GM18498 (cell line): ENCODE data around the gene KLF16.

Experiments used
- ATAC-seq: cut with Tn5 transposase; IDR thresholded peaks from one replicate; pipeline ENCODE4 v1.9.1; 2021; ENCODE audit warnings: mild to moderate bottlenecking, moderate library complexity; ENCODE audit not compliant: unreplicated experiment

Gene KLF16

DNA sequence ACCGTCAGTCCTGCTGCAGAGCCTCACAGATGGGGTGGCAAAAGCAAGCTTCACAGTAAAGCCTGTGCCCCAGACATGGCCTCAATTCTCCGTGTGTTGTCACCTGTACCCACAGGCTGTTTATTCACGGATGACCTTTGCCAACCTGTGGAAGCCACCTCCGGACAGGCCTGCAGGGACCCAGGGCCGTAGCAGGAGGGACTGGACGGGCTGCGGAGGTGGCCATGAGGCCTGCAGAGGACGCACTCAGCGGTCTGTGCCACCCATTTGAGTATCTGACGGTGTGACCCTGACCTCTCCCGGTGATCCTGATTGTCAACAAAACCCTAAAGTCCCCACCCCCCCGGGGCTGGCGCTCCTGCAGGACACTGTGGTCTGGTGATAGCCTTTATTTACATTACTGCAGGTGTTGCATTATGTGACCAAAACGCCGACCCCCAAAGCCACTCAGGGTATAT, 7.8 kb upstream of the KLF16 start:
- ATAC-seq = no peak

DNA sequence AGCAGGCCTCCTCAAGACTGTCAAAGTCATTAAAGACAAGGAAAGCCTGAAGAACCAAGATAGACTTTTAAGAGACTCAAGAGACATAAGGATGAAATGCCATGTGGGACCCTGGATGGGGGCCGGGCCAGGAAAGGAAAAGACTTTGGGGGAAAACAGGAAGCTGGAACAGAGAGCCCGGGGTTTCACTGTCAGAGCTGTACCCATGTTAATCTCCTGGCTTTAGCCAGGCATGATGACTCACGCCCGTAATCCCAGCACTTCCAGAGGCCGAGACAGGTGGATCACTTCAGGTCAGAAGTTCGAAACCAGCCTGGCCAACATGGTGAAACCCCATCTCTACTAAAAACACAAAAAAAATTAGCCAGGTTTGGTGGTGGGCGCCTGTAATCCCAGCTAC, 5.6 kb upstream of the KLF16 start:
- ATAC-seq = no peak

DNA sequence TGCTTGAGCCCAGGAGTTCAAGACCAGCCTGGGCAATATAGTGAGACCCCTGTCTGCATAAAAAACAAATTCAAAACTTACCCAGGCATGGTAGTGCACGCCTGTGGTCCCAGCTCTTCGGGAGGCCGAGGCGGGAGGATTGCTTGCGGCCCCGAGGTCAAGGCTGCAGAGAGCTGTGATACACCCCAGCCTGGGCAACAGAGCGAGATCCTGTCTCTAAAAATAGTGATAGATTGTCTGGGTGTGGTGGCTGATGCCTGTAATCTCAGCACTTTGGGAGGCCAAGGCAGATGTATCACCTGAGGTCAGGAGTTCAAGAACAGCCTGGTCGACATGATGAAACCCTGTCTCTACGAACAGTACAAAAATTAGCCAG, 4.0 kb upstream of the KLF16 start:
- ATAC-seq = no peak

DNA sequence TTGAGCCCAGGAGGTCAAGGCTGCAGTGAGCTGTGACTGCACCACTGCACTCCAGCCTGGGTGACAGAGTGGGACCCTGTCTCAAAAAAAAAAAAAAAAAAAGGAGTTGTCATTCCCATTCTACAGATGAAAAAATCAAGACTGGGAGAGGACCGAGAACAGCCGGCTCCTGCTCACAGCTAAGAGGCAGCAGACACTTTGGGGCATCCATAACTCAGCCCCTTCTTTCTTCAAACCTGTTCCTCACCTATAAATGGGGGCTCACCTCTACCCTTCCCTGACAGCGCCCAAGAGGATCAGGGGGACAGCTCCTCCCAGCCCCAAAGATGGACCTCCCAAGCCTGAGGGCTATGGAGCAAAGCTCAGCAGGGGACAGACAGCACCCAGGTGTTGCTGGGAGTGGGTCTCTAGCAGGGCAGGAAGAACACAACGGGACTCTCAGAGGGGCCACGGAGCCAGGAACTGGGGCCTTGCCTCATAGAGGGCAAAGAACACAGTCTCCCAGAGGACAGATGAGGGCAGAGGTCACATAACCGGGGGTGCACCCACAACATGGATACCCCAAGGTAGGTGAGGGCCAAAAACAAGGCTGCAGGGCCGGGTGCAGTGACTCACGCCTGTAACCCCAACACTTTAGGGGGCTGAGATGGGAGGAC, 3.4 kb upstream of the KLF16 start:
- no peak for ATAC-seq

DNA sequence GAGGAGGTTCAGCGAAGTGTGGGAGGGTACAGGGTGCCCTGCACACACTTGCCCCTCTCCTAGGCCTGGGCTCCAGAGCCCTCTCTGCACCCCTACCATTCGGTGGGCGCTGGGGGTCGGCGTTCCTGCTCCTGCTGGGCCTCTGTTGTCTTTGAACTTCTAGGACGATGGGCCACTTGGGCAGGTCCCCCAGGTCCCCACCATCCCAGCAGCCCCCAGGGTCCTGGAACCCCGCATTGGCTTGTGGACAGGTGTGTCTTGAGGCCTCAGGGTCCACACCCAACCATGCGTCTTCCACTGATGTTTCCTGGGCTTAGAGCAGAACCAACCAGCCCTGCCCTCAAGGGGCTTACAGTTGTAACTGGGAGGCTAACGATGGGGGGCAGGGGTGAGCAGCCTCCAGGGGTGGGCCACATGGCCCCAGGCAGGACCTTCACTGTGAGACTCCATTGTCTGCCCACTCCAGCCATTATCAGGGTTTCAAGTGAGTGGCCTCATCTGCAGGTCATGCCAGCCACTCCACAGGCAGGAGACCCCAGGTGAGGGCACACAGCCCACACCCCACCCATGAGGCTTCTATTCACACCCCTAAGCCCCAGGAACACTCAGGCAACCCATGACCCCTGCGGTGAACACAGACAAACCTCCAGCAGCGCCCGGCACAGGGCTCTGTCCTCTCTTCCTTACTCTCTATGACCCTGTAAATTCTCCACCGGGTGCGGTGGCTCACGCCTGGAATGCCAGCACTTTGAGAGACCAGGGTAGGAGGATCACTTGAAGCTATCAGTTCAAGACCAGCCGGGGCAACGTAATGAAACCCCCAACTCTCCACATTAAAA, 2.0 kb upstream of the KLF16 start:
- ATAC-seq = no peak

DNA sequence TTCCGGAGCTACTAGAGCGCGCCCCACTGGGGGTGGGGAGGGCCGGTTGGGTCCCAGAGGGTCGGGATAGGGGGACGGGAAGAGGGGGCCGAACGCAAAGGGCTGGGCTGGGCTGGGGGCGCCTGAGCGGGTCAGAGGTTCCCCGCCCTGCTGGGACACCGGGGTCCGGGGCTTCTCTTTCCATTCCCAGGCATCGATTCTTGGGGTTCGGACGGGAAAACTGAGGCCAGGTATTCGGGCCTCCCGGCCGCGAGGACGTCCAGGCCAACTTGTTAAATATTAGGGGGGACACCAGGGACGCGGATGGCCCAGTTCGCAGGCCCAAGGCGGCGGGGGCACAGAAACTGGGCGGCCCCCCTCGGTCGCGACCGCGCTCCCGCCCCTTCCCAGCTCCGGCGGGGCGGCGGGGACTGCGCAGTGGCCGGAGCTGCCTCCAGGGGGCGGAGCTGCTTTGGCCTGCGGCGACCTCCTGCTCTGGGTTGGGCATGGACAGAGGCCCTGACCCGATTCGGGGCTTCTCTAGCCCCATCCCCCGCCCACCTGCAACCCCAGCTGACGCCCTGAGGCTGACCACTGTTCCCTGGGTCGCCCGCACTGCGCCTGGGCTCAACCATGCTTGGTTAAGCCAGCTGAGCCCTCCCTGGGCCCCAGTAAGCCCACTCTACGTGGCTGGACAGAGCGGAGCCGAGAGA, 1.2 kb upstream of the KLF16 start:
- peak; percentile 31 for ATAC-seq

DNA sequence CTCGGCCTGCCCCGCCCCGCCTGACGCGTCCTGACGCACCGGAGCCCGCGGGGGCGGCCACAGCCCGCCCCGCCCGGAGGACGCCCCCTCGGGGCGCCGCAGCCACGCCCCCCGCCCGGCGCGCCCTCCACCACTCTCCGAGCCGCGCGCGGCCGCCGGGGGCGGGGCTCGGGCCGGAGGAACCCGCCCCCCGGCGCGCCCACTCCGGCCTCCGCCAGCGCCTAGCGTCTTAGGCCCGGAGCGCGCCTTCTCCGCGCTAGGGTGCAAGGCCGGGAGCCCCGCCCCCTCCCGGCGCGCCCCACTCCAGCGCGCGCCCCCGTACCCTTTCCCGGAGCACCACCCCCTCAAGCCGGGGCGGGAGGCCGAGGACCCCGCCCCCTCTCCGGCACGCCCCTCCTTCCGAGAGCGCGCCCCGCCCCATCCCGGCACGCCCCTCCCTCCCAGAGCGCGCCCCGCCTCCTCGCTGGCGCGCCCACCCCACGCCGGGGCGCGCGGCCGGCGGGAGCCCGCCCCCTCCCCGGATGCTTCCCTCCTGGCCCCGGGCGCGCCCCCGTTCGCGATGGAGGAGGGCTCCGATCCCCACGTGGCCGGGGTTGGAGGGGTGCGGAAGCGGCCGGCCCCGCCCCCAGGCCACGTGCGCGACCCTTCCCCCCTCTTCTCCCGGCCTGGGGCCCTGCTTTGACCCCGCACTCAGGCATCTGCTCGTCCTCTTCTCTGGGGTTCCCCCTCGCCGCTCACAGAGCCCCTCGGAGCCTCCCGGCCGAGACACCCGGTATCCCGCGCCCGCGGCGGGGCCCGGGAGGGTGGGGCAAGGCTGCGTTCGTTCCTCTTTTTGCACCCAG, 480 bp upstream of the KLF16 start:
- peak; percentile 60 for ATAC-seq

DNA sequence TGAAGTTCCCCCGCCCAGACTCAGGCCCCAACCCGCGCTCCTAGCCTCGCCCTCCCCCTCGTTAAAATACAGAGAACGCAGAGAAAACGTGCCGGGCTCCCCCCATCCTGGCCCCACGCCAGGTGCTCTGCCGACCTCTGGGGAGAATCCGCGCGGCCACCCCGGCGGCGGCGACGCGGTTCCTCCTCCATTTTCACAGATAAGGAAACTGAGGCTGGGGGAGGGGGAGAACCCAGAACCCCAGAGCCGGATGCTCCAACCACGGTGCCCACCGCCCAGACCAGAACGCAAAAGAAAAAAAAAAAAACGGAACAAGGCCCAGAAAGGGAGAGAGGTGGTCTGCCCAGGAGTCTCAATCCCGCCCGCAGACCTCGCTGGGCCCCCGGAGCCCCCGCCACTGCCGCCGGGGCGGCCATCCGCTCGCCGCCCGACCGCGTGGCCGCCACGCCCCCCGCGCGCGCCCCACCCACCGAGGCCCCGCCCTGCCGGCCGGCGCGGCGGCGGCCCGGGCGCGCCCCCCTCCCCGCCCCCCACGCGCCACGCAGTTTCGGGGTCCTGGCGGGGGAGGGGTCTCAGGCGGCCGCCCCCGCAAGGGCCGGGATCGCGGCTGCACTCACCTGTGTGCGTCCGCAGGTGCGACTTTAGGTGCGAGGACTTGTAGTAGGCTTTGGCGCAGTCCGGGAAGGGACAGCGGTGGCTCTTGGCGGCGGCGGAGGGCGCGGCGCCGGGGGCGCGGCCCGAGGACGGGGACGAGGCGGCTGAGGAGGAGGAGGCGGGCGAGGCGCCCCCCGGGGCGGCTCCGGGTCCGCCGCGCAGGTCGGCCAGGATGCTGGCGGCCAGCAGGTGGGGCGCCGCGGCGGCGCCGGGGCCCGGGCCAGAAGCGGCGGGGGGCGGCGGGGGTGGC, 703 bp downstream of the KLF16 start:
- peak; percentile 19 for ATAC-seq

DNA sequence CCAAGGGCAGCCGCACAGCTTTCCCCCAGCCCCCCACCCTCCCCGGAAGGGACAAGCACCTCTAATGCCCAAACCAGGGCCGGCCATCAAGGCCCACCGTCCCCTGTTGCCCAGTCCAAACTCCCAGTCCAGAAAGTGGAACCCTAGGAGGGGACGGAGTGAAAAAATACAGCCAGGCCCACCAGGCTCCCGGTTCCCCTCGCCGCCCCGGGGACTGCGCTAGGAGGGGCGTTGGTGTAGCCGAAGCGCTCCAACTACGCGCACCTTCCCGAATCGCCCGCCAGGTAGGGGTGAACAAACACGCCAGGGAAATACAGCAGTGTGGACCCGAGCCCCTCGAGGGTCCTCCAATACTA, 1.3 kb downstream of the KLF16 start:
- ATAC-seq = no peak

DNA sequence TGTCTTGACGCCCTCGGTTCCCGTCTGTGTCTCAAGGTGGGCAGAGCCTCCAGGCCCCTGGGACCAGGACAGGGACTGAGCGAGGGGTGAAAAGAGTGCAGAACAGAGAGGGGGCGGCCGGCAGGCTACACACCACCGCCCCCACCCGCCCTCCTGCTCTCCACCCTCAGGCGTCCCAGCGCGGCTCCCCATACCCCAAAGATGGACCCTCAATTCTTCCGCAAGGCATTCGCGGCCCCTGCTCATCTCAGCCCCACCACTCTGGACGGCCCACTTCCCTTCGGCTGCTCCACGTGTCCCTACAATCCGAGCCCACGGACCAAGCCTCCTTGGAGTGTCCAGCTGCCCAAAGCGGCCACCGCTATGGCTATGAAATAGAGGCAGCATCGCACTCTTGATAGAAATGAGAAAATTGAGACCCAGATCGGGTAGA, 1.8 kb downstream of the KLF16 start:
- ATAC-seq = no peak

DNA sequence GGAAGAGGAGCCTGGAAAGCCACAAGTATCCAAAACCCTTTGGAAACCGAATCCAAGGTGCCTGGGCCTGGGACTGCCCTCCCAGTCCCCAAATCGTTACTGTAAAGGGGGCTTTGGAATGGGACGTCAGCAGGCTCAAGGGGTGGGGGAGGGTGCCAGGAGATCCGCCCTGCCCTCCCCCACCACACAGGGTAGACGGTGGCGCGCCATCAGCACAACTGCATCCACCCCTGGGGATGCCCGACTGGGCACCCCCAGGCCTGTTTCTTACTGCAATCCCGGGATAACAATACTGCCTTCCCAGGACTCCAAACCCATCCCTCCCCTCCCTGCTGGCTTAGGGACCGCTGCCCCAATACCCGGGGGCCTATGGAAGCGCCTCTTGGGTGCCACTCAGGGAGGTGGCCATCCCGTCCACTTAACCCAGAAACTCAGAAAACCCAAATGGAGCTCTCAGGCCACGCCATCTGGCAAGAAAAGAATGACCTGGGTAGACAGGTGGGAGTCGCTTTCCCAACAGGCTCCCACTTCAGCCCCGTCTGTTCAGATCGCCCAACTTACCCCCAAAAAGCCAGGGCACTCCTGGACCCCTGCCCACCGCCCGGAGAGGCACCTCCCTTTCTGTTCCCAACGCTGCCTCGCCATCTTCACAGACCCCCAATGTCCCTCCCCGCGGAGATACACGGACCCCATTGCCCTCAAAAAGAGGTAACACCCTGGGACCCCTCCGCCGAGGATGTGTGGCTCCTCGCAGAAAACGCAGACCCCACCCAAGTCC, 2.4 kb downstream of the KLF16 start:
- ATAC-seq = no peak

DNA sequence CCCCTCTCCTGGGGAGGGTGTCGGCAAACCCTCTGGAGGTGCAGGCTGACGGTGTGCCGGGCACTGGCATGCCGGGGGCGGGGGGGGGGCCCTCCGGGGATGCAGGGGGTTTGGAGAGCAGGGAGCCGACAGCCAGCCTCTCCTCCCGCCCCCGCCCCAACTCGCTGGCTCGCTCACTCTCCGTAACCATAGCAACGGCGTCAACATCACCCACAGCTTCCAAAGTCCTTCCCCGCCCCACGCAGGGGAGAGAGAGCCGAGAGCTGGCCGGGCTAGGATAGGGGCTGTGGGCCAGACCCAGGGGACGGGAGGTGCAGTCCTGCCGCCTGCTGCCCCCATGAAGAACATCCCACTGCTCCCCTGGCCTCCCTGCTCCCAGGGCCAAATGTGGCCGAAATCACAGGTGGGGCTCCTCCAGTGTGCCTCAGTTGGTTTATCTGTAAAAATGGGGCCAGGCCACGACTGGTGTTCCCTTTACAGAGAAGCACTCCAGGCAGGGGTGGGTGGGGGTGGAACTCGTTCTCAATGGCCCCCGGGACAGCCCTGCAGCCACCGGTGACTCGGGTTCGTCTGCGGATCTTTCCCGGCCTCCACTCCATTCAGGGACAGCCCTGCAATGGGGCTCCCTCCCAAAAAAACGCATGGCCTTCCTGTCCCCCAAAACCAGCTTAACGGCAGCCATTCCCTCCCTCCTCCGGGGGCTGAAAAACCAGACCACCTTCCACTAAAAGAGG, 3.2 kb downstream of the KLF16 start:
- no peak for ATAC-seq

DNA sequence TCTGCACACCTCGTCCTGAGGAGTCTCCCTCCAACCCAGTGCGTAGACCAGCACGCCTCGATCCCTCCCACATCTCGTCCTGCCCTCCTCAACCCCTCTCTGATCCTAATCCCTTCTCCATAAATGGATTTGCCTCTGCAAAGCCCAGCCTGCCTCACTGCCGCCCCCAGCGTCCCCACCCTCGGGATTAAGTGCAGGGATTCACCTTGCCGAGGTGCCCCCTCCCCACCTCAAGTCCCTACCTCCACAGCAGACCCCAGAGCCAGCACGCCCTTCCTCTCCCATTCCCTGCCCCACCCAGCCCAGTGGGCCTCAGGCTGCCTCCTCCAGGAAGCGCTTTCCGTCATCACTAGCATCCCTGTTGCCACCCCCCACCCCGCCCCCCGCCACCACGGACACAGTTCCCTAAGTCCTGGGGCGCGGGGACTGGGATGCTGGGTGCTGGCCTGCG, 4.0 kb downstream of the KLF16 start:
- ATAC-seq = no peak

DNA sequence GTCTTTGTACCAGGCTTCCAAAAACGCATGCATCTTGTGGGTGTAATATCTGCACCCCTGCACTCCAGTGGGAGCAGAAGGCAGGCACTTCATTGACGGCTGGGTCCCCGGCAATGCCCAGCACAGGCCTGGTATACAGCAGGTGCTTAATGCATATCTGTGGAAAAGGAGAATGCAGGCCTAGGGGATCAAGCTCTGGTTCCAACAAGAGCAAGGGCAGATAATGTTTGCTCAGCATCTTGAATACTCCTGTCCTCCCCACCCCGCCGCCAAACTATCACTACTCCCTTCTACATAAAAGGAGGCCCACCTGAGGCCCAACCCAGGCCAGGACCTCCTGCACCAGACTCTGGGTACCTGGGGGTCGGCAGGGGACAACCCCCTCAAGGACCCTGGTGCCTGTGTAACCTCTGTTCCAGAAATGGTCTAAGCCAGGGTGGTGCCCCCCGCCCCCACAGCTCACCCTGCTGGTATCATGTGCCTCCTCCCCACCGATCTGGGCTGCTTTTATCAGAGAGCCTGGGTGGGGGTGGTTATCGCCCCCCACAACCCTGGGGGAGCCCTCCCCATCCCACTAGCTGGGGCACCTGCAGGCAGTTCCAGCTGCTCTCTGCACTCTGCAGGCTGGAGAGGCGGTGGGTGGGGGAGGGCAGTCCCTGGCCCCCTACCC, 4.8 kb downstream of the KLF16 start:
- ATAC-seq = no peak

DNA sequence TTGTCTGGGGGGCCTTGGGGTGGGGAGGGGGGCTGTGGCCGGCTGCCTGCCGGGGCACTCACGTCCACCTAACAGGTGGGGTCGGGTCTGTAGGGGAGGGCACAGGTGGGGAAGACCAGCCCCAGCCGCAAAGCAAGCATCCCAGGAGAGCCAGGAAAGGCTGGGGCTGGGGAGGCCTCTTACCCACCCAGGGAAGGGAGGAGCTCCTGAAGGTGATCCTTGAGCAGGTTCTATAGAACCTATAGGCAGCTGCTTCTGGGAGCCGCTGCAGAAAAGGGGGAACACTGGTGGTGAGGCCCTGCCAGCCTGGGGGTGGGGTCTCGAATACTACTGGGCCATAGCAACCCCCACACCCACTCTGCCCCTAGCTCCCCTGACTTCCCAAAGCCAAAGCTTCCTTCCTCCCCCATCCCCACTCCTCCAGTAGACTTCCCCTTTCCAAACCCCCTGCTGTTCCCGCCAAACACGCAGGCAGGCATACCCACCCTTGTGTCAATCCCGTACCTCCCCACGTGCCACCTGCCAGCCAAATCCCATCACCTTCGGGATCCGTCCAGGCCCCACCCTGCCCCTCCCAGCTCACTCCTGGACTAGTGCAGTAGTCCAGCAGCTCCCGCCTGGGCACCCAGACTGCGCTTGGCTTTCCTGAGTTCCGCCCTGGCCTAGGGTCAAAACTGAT, 5.6 kb downstream of the KLF16 start:
- no peak for ATAC-seq

DNA sequence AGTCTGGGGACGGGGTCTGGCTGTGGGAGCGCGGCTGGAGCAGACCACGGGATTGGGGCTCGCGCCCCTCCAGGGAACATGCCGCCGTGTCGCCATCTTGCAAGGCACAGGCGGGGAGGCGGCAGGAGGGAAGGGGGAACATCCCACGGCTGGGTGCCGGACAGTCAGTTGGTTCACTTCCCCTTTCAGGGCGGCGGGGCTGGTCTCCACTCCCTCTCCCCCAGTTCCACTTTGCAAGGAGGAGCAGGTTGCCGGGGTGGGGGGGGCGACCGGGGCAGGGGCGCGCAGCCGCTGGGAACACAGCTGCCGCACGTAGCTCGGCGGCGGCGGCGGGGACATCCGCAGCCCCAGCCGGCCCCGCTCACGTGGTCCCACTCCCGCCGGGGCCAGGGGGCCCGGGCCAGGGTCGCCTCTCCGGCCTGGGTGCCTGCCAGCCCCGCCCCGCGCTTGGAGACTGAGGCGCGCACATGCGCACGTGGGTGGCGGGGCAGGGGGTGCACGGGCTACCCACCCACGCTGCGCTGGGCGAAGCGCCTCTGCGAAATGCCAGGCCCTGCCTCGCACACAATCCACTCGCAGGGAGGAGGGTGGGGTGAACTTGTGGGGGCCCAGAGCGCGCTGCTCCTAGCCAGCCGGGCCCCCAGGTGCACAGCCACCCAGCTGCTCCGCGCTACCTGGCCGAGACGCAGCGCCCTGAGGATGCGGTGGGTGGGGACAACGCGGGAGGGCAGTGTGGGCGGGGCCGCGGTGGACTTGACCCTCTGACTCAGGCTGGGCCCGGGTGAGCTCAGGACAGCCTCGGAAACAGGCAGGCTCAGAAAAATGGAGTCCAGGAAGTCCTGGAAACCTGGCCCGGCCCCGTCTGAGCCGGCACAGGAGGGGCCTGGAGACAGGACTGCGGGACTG, 6.4 kb downstream of the KLF16 start:
- ATAC-seq = no peak
